OCI-LY3 (cell line): Measurements from ENCODE around the gene ZNF689.
A peak's percentile ranks its signal among the peaks of the same experiment; 100 is the strongest.

ENCODE experiments used
- H2AFZ ChIP-seq: fragments of 200-600, 300-600 bp; shearing (Covaris generic); 2 replicates; pipeline ENCODE4 v1.6.0; 2014; ENCODE audit warnings: antibody characterized with exemption, low read depth, low read length
- H3K27ac ChIP-seq: fragments of 200-600, 300-600 bp; sonication (generic); 2 replicates; pipeline ENCODE4 v1.5.1; 2014; ENCODE audit warnings: mild to moderate bottlenecking, low read length, moderate library complexity, mixed read lengths
- H3K27me3 ChIP-seq: fragments of 200-600, 300-600 bp; sonication (generic); 2 replicates; pipeline ENCODE4 v1.6.1; 2014; ENCODE audit warnings: low read depth, low read length, mixed read lengths
- H3K36me3 ChIP-seq: fragments of 200-600, 300-600 bp; sonication (generic); replicated peaks from 2 replicates; pipeline ENCODE3; 2014; ENCODE audit warnings: low read depth, low read length, mixed read lengths
- H3K4me1 ChIP-seq: fragments of 300-600, 200-600 bp; sonication (generic); 2 replicates; pipeline ENCODE4 v1.6.1; 2014; ENCODE audit warnings: low read length, mixed read lengths
- H3K4me2 ChIP-seq: fragments of 200-600, 300-600 bp; sonication (generic); 2 replicates; pipeline ENCODE4 v1.6.1; 2014; ENCODE audit warnings: low read length, mixed read lengths
- H3K4me3 ChIP-seq: fragments of 300-600, 200-600 bp; sonication (generic); 2 replicates; pipeline ENCODE4 v1.5.1; 2014; ENCODE audit warnings: antibody characterized with exemption, mild to moderate bottlenecking, low read length, moderate library complexity
- H3K79me2 ChIP-seq: fragments of 300-600, 200-600 bp; shearing (Covaris generic); 2 replicates; pipeline ENCODE4 v1.6.1; 2014; ENCODE audit warnings: mild to moderate bottlenecking, low read length, mixed read lengths
- H3K9ac ChIP-seq: fragments of 300-600, 200-600 bp; shearing (Covaris generic); 2 replicates; pipeline ENCODE4 v1.6.0; 2014; ENCODE audit warnings: mild to moderate bottlenecking, low read length, moderate library complexity
- H3K9me3 ChIP-seq: fragments of 200-600, 300-600 bp; shearing (Covaris generic); 2 replicates; pipeline ENCODE4 v1.6.1; 2014; ENCODE audit warnings: low read length, mixed read lengths; ENCODE audit not compliant: insufficient read depth
- H4K20me1 ChIP-seq: fragments of 200-600, 300-600 bp; sonication (generic); 2 replicates; pipeline ENCODE4 v1.6.1; 2016; ENCODE audit warnings: low read length, mixed read lengths; ENCODE audit not compliant: insufficient read depth
- EZH2phosphoT487 ChIP-seq: fragments of 200-600 bp; shearing (Covaris generic); IDR thresholded peaks from 2 replicates; pipeline ENCODE4 v1.6.1; 2018; ENCODE audit warnings: antibody characterized with exemption, mixed run types, low read depth
- TF ChIP-seq, protein P1 (sequence below): fragments of 200-600, 300-600 bp; sonication (generic); IDR thresholded peaks from 2 replicates; pipeline ENCODE4 v1.5.1; 2014; ENCODE audit warnings: antibody characterized with exemption, low read length, low read depth

Gene ZNF689

DNA sequence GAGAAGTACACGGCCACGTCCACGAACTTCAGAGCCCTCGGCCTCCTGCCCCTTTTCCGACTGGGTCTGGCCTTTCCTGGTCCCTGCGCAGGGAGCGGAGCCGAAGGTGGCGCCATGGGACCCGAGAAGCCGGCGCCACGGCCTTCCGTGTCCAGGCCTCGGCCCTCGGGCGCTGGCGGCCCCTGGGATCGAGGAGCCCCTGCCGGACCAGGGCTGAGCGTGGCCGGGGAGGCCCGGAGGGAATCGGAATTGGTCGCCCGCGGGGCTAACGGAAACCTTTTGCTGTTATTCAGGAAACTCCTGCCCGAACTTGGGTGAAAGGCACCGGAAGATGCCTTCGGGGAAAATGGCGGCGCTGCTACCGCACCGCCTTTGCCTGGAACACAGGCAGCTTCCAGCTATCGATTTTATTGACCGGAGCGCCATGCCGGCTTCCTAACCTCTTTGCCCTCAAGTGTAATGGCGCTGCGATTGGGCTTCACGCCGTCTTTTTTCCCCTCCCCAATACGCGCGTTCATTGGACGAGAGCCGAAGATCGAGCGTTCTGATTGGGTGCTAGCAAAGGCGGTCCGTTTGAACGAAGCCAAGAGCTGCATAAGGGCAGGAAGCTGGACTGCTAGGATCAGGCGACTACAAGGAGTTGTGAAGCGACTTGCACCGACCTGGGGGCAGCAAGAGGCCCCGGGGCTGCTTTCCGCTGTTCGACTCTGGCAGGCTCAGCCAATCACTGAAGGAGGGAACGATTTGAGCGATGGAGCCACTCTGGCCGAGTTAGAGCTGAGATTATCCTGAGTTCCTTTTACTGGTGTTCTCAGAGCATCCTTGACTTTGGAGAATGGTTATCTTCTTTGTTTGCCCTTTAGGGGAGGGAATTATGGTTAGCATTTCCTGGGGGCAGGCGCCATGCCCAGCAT lies at the start of gene ZNF689:
ZNF689 (minus strand) TSS at position 464 of the 914 bp plus-strand sequence; CDS start at position 116, 348 bp downstream.
- Histone ChIP-seq H4K20me1 (no peaks in the 10 kb centered on the region), H3K9ac (peak within 1 kb of the TSS; percentile 95), H2AFZ (peak within 1 kb of the TSS; percentile 89), H3K4me1 (peaks cover 14% of the 10 kb centered on the region), H3K4me2 (peak within 1 kb of the TSS; percentile 92), H3K27me3 (no peaks in the 10 kb centered on the region), H3K36me3 (peaks cover 5% of the 10 kb centered on the region), H3K79me2 (peaks cover 13% of the 10 kb centered on the region), H3K27ac (peak within 1 kb of the TSS; percentile 66), H3K4me3 (peak within 1 kb of the TSS; percentile 88), H3K9me3 (no peaks in the 10 kb centered on the region)
- TF ChIP-seq EZH2phosphoT487: no peak
- TF ChIP-seq, protein P1, sequence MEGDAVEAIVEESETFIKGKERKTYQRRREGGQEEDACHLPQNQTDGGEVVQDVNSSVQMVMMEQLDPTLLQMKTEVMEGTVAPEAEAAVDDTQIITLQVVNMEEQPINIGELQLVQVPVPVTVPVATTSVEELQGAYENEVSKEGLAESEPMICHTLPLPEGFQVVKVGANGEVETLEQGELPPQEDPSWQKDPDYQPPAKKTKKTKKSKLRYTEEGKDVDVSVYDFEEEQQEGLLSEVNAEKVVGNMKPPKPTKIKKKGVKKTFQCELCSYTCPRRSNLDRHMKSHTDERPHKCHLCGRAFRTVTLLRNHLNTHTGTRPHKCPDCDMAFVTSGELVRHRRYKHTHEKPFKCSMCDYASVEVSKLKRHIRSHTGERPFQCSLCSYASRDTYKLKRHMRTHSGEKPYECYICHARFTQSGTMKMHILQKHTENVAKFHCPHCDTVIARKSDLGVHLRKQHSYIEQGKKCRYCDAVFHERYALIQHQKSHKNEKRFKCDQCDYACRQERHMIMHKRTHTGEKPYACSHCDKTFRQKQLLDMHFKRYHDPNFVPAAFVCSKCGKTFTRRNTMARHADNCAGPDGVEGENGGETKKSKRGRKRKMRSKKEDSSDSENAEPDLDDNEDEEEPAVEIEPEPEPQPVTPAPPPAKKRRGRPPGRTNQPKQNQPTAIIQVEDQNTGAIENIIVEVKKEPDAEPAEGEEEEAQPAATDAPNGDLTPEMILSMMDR: 0 out of 2 replicates have a peak, but pooled peaks have one; percentile 18

DNA sequence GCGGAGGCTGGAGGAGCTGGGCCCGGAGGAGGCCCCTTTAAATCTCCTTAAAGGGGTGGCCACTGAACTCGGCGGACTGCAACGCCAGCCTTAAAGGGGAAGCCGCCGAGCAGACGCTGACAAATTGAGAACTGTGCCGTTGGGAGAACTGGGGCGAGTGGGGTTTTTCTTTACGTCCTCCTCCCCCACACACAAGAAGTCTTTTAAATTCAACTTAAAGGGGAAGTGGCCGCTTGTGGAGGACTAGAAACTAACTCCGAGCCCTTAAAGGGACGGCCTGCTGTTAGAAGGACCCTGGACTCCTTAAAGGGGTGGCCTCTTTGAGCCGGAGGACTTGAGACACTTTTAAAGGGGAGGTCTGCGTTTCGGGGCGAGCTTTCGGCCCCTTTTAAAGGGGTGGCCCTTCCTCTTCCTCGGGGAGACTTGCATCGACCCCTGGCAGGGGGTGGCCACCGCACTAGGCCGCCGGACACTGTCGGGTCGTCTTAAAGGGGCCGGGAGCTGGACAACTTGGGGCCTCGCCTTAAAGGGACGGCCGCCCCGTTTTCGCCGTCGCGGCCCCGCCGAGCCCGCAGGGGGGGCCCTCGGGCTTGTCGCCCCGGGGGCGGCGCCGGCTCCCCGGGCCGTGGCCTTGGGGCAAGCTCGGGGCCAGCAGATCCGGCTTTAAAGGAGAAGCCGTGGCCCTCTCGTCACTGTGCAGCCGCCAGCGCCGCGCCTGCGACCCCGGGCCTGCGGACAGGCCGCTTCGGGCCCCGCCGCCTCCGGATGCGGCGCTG lies 48.7 kb upstream of the ZNF689 start:
- Histone ChIP-seq H3K9me3 (no peaks in the 10 kb centered on the region), H3K4me3 (peak overlapping the region; percentile 86), H3K27me3 (no peaks in the 10 kb centered on the region), H2AFZ (no peak overlapping the region), H3K27ac (peak overlapping the region; percentile 98), H3K9ac (peak overlapping the region; percentile 98), H3K4me1 (peaks cover 34% of the 10 kb centered on the region), H3K4me2 (peak overlapping the region; percentile 97), H3K79me2 (peaks cover 47% of the 10 kb centered on the region), H4K20me1 (peaks cover 24% of the 10 kb centered on the region), H3K36me3 (peaks cover 48% of the 10 kb centered on the region)
- no peak for TF ChIP-seq EZH2phosphoT487
- TF ChIP-seq, protein P1: peak; percentile 35

DNA sequence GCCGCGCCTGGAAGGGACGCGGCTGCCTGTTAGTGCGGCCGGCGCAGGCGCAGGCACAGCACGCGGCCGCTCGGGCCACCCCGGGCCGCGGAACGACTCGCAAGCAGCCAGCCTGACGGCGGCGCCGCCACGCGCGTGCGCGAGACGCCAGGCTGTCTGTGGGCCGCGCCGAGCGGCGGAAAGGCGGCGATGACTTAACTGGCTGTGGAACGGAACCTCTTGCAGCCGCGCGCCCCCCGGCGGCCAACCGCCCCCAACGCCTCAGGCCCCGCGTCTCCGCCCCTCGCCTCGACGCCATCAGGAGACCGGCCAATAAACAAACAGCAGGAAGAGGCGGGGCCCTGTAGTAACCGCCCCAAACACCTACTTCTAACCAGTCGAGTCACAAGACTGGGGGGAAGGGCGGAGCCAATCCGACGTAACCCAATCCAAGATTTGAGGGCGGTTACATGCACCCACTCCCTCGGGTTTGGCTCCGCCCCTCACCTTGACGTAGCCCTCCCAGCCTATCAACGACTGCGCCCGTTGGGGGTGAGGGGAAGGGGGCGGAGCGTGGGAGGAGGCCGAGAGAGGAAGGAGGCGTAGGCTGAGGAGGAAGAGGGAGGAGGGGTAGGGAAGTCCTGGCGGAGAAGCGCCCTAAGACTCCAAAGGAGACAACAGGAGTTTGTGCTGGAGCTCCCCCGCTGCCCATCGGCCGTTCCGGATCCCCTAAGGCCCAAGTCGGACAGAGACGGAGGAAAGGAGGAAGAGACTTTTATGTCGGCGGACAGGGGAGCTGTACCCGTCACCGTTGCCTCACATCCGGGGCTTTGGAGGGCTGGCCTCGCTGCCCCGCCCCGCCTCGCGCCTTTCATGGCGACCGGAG lies 47.9 kb upstream of the ZNF689 start, which contains the start of gene FBRS:
FBRS (plus strand) TSS at position 566 of the 865 bp plus-strand sequence. CDS start 1,088 bp downstream, outside the sequence.
- H3K79me2 ChIP-seq: peaks cover 42% of the 10 kb centered on the region
- peaks cover 46% of the 10 kb centered on the region for H3K36me3 ChIP-seq

More for the DNA sequence above, 47.9 kb upstream of the ZNF689 start, which contains the start of gene FBRS:
- Histone ChIP-seq H3K4me1 (peaks cover 29% of the 10 kb centered on the region), H3K27ac (peak within 1 kb of the TSS; percentile 98), H3K9me3 (no peaks in the 10 kb centered on the region), H3K4me2 (peak within 1 kb of the TSS; percentile 97), H2AFZ (peak within 1 kb of the TSS; percentile 62; the same call in 1 of the 2 replicates), H3K4me3 (peak within 1 kb of the TSS; percentile 86), H3K9ac (peak within 1 kb of the TSS; percentile 98), H3K27me3 (no peaks in the 10 kb centered on the region), H4K20me1 (peaks cover 16% of the 10 kb centered on the region)
- no peak for TF ChIP-seq EZH2phosphoT487
- TF ChIP-seq, protein P1: peak; percentile 83
